GM21515 (cell line): ENCODE measurements around the gene CNOT10.
A peak's percentile ranks its signal among the peaks of the same experiment; 100 is the strongest.
"Not testable (repeated sequence)": the region's sequence is repeated elsewhere in the genome, so short reads cannot be mapped to it uniquely, and the experiment has no call there.

Experiments used
- ATAC-seq: cut with Tn5 transposase; IDR thresholded peaks from one replicate; pipeline ENCODE4 v1.9.1; 2021; ENCODE audit not compliant: unreplicated experiment

The CNOT10 gene, protein sequence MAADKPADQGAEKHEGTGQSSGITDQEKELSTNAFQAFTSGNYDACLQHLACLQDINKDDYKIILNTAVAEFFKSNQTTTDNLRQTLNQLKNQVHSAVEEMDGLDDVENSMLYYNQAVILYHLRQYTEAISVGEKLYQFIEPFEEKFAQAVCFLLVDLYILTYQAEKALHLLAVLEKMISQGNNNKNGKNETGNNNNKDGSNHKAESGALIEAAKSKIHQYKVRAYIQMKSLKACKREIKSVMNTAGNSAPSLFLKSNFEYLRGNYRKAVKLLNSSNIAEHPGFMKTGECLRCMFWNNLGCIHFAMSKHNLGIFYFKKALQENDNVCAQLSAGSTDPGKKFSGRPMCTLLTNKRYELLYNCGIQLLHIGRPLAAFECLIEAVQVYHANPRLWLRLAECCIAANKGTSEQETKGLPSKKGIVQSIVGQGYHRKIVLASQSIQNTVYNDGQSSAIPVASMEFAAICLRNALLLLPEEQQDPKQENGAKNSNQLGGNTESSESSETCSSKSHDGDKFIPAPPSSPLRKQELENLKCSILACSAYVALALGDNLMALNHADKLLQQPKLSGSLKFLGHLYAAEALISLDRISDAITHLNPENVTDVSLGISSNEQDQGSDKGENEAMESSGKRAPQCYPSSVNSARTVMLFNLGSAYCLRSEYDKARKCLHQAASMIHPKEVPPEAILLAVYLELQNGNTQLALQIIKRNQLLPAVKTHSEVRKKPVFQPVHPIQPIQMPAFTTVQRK

DNA sequence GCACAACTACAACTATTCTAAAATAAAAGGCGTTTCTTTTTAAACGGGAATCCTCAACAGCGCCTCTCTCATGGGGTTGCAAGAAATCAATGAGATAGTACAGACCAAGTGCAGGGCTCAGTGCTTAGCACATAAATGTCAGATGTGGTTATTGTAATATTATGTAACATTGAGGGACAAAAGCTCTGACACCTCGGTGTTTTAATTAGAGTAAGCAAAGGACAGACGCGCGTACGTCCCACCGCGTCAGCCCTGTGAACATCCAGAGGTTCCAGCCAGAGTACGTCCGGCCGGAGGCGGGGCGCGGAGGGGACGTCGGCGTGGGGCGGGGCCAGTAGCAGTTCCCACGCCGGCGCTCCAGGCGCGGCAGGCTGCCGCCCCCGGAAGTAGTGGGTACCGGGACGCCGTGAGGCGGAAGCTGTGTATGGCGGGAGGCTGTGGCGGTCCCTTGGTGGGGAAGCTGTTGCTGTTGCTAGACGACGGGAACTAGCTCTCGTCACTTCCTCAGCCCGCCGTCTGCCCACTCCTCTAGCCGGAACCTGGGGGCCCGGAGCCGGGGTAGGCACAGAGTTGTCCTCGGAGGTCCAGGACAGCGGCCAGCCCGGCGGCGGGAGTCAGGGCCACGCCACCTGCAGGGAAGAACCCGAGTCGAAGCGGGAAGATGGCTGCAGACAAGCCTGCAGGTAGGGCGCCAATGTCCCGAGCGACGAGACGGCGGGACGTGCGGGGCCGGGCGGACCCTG is at the start of gene CNOT10:
Gene CNOT10 (plus strand): TSS at position 389 of the 743 bp plus-strand sequence. CDS start 273 bp downstream, at position 662.
- ATAC-seq = peak; percentile 98

DNA sequence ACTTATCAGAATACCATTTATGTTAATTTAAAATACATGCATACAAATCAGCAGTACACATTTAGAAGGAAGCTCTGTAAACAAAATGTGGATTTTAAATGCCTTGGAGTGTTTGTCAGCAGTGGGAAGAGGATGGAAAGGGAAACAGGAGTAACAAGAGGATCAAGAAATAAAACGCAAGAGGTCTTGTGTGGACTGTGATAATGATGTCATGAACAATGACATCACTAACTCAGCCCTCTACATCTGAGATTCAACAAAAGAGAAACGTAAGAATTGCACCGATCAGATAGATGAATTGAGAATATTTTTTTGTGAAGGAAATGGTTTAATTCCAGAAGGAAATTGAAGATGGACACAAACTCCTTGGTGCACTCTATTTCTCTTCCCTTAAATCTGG is 44.0 kb upstream of the CNOT10 start:
- ATAC-seq = no peak

GRCh38 chr3:32641356-32641755 is 43.6 kb upstream of the CNOT10 start:
- no peak for ATAC-seq

- no peak for ATAC-seq
Observed at GRCh38 chr3:32643354-32643753, 41.6 kb upstream of the CNOT10 start.

- no peak for ATAC-seq
Observed at GRCh38 chr3:32643816-32644215, 41.2 kb upstream of the CNOT10 start.

DNA sequence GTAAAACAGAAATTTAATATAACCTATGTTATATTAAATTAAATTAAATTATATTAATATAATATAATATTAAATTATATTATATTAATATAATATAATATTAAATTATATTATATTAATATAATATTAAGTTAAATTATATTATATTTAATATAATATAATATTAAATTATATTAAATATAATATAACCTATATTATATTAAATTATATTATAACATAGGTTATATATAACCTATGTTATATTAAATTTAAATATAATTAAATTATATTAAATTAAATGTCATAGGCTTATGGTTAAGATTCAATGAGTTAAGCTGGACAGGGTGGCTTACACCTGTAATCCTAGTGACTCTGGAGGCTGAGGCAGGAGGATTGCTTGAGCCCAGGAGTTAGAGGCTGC is 40.6 kb upstream of the CNOT10 start:
- ATAC-seq = no peak

- no peak for ATAC-seq
Observed at GRCh38 chr3:32646761-32647160, 38.2 kb upstream of the CNOT10 start.

- not testable (repeated sequence) for ATAC-seq
Observed at GRCh38 chr3:32652337-32653100, 32.5 kb upstream of the CNOT10 start.

DNA sequence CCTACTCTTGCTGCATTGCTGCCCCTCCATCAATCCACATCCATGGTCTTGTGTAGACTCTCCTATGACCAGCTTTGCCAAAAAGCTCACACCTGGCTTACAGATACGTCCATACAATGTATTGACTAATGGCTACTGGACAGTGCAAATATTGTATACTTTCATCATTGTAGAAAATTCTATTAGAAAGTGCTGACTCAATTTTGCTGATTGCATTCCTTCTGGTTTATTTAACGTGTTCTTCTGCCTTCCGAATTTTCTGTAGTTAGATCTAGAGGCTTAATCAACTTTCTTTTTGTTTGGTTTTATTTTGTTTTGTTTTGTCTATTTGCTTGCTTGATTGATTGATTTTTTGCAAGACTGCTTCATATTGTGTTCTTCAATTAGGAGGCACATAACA is 29.8 kb upstream of the CNOT10 start:
- ATAC-seq = no peak

GRCh38 chr3:32660634-32661033 is 24.4 kb upstream of the CNOT10 start:
- ATAC-seq = no peak

GRCh38 chr3:32662647-32663046 is 22.3 kb upstream of the CNOT10 start:
- no peak for ATAC-seq

- not testable (repeated sequence) for ATAC-seq
Observed at GRCh38 chr3:32664630-32665075, 20.3 kb upstream of the CNOT10 start.

DNA sequence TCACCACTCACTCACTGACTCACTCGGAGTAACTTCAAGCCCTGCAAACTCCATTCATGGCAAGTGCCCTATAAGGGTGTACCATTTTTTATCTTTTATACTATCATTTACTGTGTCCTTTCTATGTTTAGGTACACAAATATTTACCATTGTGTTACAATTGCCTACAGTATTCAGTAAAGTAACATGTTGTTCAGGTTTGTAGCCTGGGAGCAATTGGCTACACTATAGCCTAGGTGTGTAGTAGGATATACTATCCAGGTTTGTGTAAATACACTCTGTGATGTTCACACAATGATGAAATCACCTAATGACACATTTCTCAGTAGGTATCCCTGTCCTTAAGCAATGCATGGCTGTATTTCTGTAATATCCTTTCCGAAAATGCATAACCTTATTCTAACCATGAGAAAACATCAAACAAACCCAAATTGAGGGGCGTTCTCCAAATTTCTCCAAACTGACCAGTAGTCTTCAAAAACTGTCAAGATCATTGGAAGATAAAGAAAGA is 17.9 kb upstream of the CNOT10 start:
- ATAC-seq = no peak

DNA sequence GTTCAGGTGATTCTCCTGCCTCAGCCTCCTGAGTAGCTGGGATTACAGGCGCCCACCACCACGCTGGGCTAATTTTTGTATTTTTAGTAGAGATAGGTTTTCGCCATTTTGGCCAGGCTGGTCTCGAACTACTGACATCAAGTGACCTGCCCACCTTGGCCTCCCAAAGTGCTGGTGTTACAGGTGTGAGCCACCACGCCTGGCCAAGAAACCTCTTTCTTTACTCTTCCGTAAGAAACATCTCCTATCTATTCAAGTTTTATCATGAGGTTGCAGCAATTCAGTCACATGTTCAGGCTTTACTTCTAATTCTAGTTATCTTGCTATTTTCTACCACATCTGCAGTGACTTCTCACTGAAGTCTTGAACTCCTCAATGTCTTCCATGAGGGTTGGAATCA is 15.8 kb upstream of the CNOT10 start:
- not testable (repeated sequence) for ATAC-seq

GRCh38 chr3:32673730-32674129 is 11.3 kb upstream of the CNOT10 start:
- not testable (repeated sequence) for ATAC-seq

- ATAC-seq = no peak
Observed at GRCh38 chr3:32675164-32675563, 9.8 kb upstream of the CNOT10 start.

DNA sequence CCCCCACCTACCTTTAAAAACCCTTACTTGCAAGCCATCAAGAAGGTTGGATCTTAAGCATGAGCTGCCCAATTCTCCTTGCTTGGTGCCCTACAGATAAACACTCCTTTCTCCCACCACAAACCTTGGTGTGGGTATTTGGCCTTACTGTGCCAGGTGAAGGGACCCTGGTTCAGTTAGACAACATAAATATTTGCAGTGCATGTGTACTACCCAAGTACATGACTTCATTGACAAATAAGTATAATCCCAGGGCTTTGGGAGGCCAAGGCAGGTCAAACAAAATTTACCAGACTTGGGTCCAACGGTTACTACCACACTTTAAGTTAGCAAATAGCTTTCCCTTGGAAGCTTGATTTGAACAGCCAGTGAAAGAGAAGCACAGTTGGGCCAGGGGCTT is 9.3 kb upstream of the CNOT10 start:
- ATAC-seq = no peak

DNA sequence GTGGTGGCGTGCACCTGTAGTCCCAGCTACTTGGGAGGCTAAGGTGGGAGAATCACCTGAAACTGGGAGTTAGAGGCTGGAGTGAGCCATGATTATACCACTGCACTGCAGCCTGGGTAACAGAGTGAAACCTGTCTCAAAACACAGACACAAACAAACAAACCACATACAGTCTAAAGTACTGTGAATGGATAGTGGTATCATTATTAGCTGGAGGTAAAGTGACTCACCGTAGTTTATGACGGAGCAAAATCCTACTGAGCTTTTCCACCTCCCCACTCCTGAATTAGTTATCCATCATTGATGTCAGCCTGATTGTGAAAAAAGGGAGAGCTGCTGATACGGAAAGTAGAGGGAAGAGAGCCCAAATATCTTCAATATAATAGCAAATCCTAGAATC is 3.2 kb upstream of the CNOT10 start:
- no peak for ATAC-seq

GRCh38 chr3:32684029-32684799 is 774 bp upstream of the CNOT10 start:
- ATAC-seq = no peak
